GM12878 (cell line): ENCODE data around the gene LMO2. TPM values are rescaled to one million over a fixed set of nuclear protein-coding genes. Genes with fewer than 3 reads are reported as not detected.

Experiments used
- ATAC-seq: fragments of 200-7000 bp; cut with Tn5 transposase; 3 replicates; pipeline ENCODE4 v1.9.1; 2020; ENCODE audit warnings: mild to moderate bottlenecking, moderate library complexity
- BruUV-seq: library from RNA; stranded (reverse); fragments of 400-500 nt; replicated peaks from 2 replicates; lab custom pipeline; 2021; lab: Mats Ljungman, UMichigan
- CTCF ChIA-PET: fragments of 300-600 bp; sonication (Branson Sonifier 250); formaldehyde crosslinking; extraction: SDS; loops from one replicate; lab custom pipeline; 2021; ENCODE audit warnings: inconsistent platforms; lab: Yijun Ruan, JAX
- POLR2A ChIA-PET: fragments of 350-600 bp; formaldehyde crosslinking; extraction: SDS; loops from one replicate; lab custom pipeline; 2021; ENCODE audit warnings: inconsistent platforms; lab: Charles Lee
- RAD21 ChIA-PET: fragments of 300-600 bp; sonication (Branson Sonifier 250); formaldehyde crosslinking; loops from one replicate; lab custom pipeline; 2023; ENCODE audit warnings: antibody characterized with exemption; ENCODE audit not compliant: unreplicated experiment; lab: Charles Lee
- SMC1A ChIA-PET: fragments of 300-600 bp; sonication (Branson Sonifier 250); formaldehyde crosslinking; loops from one replicate; lab custom pipeline; 2023; ENCODE audit not compliant: unreplicated experiment, uncharacterized antibody; lab: Charles Lee
- DNase-seq: peaks from one replicate; pipeline ENCODE4 v3.0.0-alpha.2; 2011; ENCODE audit warnings: low read depth, low spot score
- FAIRE-seq: peaks from 3 replicates; lab custom pipeline; 2011; peaks lifted over from hg19 to GRCh38; lab: Jason Lieb, UNC
- H2AFZ ChIP-seq: 2 replicates; pipeline ENCODE4 v1.6.0; 2011; ENCODE audit warnings: low read depth, low read length, control low read depth; ENCODE audit not compliant: control insufficient read depth
- H3K27ac ChIP-seq: 2 replicates; pipeline ENCODE4 v1.5.1; 2011; ENCODE audit warnings: control low read depth; ENCODE audit not compliant: control insufficient read depth, insufficient read depth
- H3K27me3 ChIP-seq, 2 experiments: replicated peaks in 1 of 2; 2 replicates each; pipeline versions ENCODE4 v1.6.0 to v1.6.1; 2011; ENCODE audit warnings: low read length in 1 of 2; ENCODE audit not compliant: control insufficient read depth in 2 of 2, insufficient read depth in 2 of 2
- H3K36me3 ChIP-seq, 2 experiments: 2 replicates each; pipeline ENCODE4 v1.5.1; 2011; ENCODE audit warnings: low read length in 1 of 2; ENCODE audit not compliant: control insufficient read depth in 2 of 2, insufficient read depth in 2 of 2
- H3K4me1 ChIP-seq: 2 replicates; pipeline ENCODE4 v1.6.1; 2011; ENCODE audit warnings: mild to moderate bottlenecking, low read length, moderate library complexity, mixed read lengths; ENCODE audit not compliant: control insufficient read depth, insufficient read depth
- H3K4me2 ChIP-seq: 2 replicates; pipeline ENCODE4 v1.6.0; 2011; ENCODE audit warnings: control low read depth; ENCODE audit not compliant: control insufficient read depth, insufficient read depth
- H3K4me3 ChIP-seq: fragments of 200-600 bp; sonication (generic); 2 replicates; pipeline ENCODE4 v1.5.1; 2016
- H3K79me2 ChIP-seq: 2 replicates; pipeline ENCODE4 v1.6.0; 2011; ENCODE audit warnings: low read length; ENCODE audit not compliant: control insufficient read depth, insufficient read depth
- H3K9ac ChIP-seq: 2 replicates; pipeline ENCODE4 v1.8.0; 2011; ENCODE audit warnings: low read length, control low read depth, mixed read lengths; ENCODE audit not compliant: control insufficient read depth, insufficient read depth
- H3K9me3 ChIP-seq: replicated peaks from 3 replicates; pipeline ENCODE4 v1.5.1; 2011; ENCODE audit warnings: mild to moderate bottlenecking, low read length; ENCODE audit not compliant: control insufficient read depth, insufficient read depth
- H4K20me1 ChIP-seq: 2 replicates; pipeline ENCODE4 v1.6.0; 2011; ENCODE audit not compliant: control insufficient read depth, insufficient read depth
- CEBPB ChIP-seq, 2 experiments: fragments of 150-350 bp in 1 of 2; IDR thresholded peaks; 2 replicates each; pipeline ENCODE4 v1.6.1; 2012 to 2014; ENCODE audit warnings: low read depth in 2 of 2, low read length in 2 of 2, borderline replicate concordance in 1 of 2, inconsistent platforms in 1 of 2
- FOS ChIP-seq: IDR thresholded peaks from 3 replicates; pipeline ENCODE4 v1.6.1; 2011; ENCODE audit warnings: borderline replicate concordance; ENCODE audit not compliant: insufficient read length; ENCODE audit errors: extremely low read depth
- MXI1 ChIP-seq: fragments of 150-350 bp; IDR thresholded peaks from 2 replicates; pipeline ENCODE4 v1.6.1; 2011; ENCODE audit warnings: low read depth, mild to moderate bottlenecking, inconsistent platforms, low read length, improper control_type of control experiment
- NFXL1 ChIP-seq: fragments of 450-650 bp; IDR thresholded peaks from 2 replicates; pipeline ENCODE4 v1.6.1; 2017; ENCODE audit warnings: antibody characterized with exemption, mild to moderate bottlenecking, borderline replicate concordance
- PML ChIP-seq: IDR thresholded peaks from 2 replicates; pipeline ENCODE4 v1.6.1; 2012; ENCODE audit warnings: low read length, inconsistent platforms
- SKIL ChIP-seq: fragments of 450-650 bp; IDR thresholded peaks from 2 replicates; pipeline ENCODE4 v1.6.1; 2017; ENCODE audit warnings: mild to moderate bottlenecking, low read depth, inconsistent platforms; ENCODE audit not compliant: poor library complexity, severe bottlenecking
- TAF1 ChIP-seq: IDR thresholded peaks from 2 replicates; pipeline ENCODE4 v1.6.1; 2011; ENCODE audit warnings: mild to moderate bottlenecking, low read depth, low read length, borderline replicate concordance
- TCF3 ChIP-seq: IDR thresholded peaks from 2 replicates; pipeline ENCODE4 v1.6.1; 2012; ENCODE audit warnings: low read depth, mild to moderate bottlenecking, low read length, borderline replicate concordance; ENCODE audit not compliant: insufficient read depth
- ZBTB40 ChIP-seq: fragments of 450-650 bp; IDR thresholded peaks from 2 replicates; pipeline ENCODE4 v1.6.1; 2016; ENCODE audit warnings: mild to moderate bottlenecking, moderate library complexity, borderline replicate concordance
- ZNF207 ChIP-seq: fragments of 450-650 bp; IDR thresholded peaks from 2 replicates; pipeline ENCODE4 v1.6.1; 2014; ENCODE audit warnings: antibody characterized with exemption, mild to moderate bottlenecking, borderline replicate concordance
- ZNF217 ChIP-seq: fragments of 450-650 bp; IDR thresholded peaks from 2 replicates; pipeline ENCODE4 v1.6.1; 2017; ENCODE audit warnings: antibody characterized with exemption, mild to moderate bottlenecking
- WGBS: methylation state at CpG from one replicate; pipeline ENCODE4 v1.1.6; 2016; ENCODE audit warnings: low lambda C conversion rate; ENCODE audit not compliant: insufficient replicate concordance, insufficient coverage; ENCODE audit errors: missing lambda C conversion rate; 5-methylcytosine and 5-hydroxymethylcytosine counted together
- in situ Hi-C: fragments of 300-500 bp; cut with MboI; formaldehyde crosslinking; loops from 9 replicates; pipeline ENCODE4 v1.14.3; 2018; ENCODE audit warnings: mixed read lengths
- intact Hi-C: fragments of 100-400 bp; cut with micrococcal nuclease; formaldehyde crosslinking; loops from one replicate; pipeline ENCODE4 v1.14.2; 2022; ENCODE audit not compliant: unreplicated experiment
- polyA plus RNA-seq, 11 experiments: library from polyadenylated mRNA; depleted of rRNA in 4 of 11; unstranded in 6 of 11; stranded (reverse) in 5 of 11; fragments of >200 nt; fragmentation: Nextera tagmentation in 4 of 11; fragmentation: Illumina TruSeq in 1 of 11; extraction: Ambion mirVana in 4 of 11; extraction: Trizol in 1 of 11; gene quantifications; 1 replicate in 1 of 11; 2 replicates in 10 of 11; pipeline versions ENCODE4 v1.2.1 to v1.2.3, GENCODE V29; 2011 to 2016; ENCODE audit warnings: inconsistent platforms in 2 of 11, missing spikeins in 2 of 11, low read depth in 1 of 11
- total RNA-seq, 4 experiments: library from RNA; depleted of rRNA in 3 of 4; stranded (reverse); fragments of >200 nt in 3 of 4; fragmentation: Illumina TruSeq in 1 of 4; extraction: Trizol in 1 of 4; gene quantifications; 2 replicates each; pipeline versions ENCODE4 v1.2.1 to v1.2.3, GENCODE V29; 2013 to 2021

Gene LMO2
- total and polyA plus RNA-seq, 10 of the 15 experiments (the other 5 are each of a cell fraction or from before 2014, with no cell fraction given): 0.29 to 1.9 (median 1.1) TPM; not detected in 1

GRCh38 chr11:33879375-33879774, 12.5 kb downstream of the LMO2 start:
- 92% methylated on average over 9 of the region's 9 CpGs for WGBS
- Histone ChIP-seq H3K4me2 (no peak overlapping the region), H3K27me3 (no peaks in the 10 kb centered on the region), H3K9ac (no peak overlapping the region), H3K27ac (no peak overlapping the region), H4K20me1 (no peaks in the 10 kb centered on the region), H3K4me1 (no peaks in the 10 kb centered on the region), H3K36me3 (no peaks in the 10 kb centered on the region), H2AFZ (no peak overlapping the region), H3K79me2 (no peaks in the 10 kb centered on the region), H3K9me3 (no peaks in the 10 kb centered on the region), H3K4me3 (no peak overlapping the region)
- intact Hi-C loops: no loop called here
- ChIA-PET RAD21 (no interaction called here), POLR2A (no interaction called here), SMC1A (no interaction called here), CTCF (interaction anchor here (1.3 to 3.4 kb wide), 2 partner anchors 50 to 108 kb away, joined by 3 to 10 read pairs; no protein-coding TSS in a partner anchor)
- no peak for ATAC-seq
- no peak for FAIRE-seq
- no TSS peak for BruUV-seq
- no peak for TF ChIP-seq NFXL1
- TF ChIP-seq ZBTB40: no peak
- no peak for TF ChIP-seq TAF1
- no peak for TF ChIP-seq ZNF217
- no peak for TF ChIP-seq ZNF207
- no peak for TF ChIP-seq FOS
- TF ChIP-seq PML: no peak
- no peak for TF ChIP-seq CEBPB (IDR thresholded peaks at IDR 0.05; ENCODE audit: borderline replicate concordance in 1 of 2, low read depth in 2 of 2, low read length in 2 of 2)
- no peak for TF ChIP-seq MXI1
- TF ChIP-seq SKIL: no peak
- TF ChIP-seq TCF3: no peak
- in situ Hi-C loops: no loop called here
- no peak for DNase-seq
